GM12892 (cell line): ENCODE results near the gene CHST10.

Source experiments
- POLR2A ChIP-seq: IDR thresholded peaks from 2 replicates; pipeline ENCODE4 v1.6.1; 2011; ENCODE audit warnings: low read depth, low read length, control low read depth
- TAF1 ChIP-seq: IDR thresholded peaks from 2 replicates; pipeline ENCODE4 v1.6.1; 2011; ENCODE audit warnings: low read depth, mild to moderate bottlenecking, control low read depth, low read length, borderline replicate concordance

GRCh38 chr2:100388703-100389102 is 28.8 kb downstream of the CHST10 start:
- TF ChIP-seq POLR2A, result no peak
- no peak for TF ChIP-seq TAF1
